A549 (cell line): ENCODE data around the gene ATP8A1. TPM values are rescaled to one million over a fixed set of nuclear protein-coding genes. Genes with fewer than 3 reads are reported as not detected.

Source experiments
- ATAC-seq, 2 experiments: fragments of 200-7000 bp in 1 of 2; fragments of >200 bp in 1 of 2; cut with Nextera tagmentation in 1 of 2; cut with Tn5 transposase in 1 of 2; 3 replicates each; pipeline versions ENCODE4 v1.8.0 to v1.9.1; 2018 to 2020; ENCODE audit warnings: mild to moderate bottlenecking in 1 of 2, moderate library complexity in 1 of 2
- CTCF ChIA-PET: fragments of 300-600 bp; sonication (Branson Sonifier 250); formaldehyde crosslinking; extraction: SDS; loops from one replicate; lab custom pipeline; 2021; ENCODE audit warnings: antibody characterized with exemption, inconsistent platforms; lab: Yijun Ruan, JAX
- POLR2A ChIA-PET: fragments of 350-600 bp; formaldehyde crosslinking; extraction: SDS; loops from one replicate; lab custom pipeline; 2021; ENCODE audit warnings: antibody characterized with exemption, inconsistent platforms; lab: Yijun Ruan, JAX
- DNase-seq, 2 experiments: peaks; one replicate each; pipeline versions ENCODE4 v3.0.0 to v3.0.0-alpha.2; 2011 to 2016; ENCODE audit warnings: low read depth in 1 of 2, low spot score in 1 of 2
- FAIRE-seq: peaks from 2 replicates; lab custom pipeline; 2011; peaks lifted over from hg19 to GRCh38; lab: Jason Lieb, UNC
- H3K27ac ChIP-seq, 2 experiments: fragments of >200 bp; sonication (Bioruptor Twin); formaldehyde crosslinking; 3 replicates each; pipeline ENCODE4 v1.5.1; 2016 to 2017
- H3K4me1 ChIP-seq: fragments of >200 bp; sonication (Bioruptor Twin); formaldehyde crosslinking; 3 replicates; pipeline ENCODE4 v1.6.1; 2016
- H3K4me2 ChIP-seq: fragments of >200 bp; sonication (Bioruptor Twin); formaldehyde crosslinking; 3 replicates; pipeline ENCODE4 v1.6.1; 2016
- H3K4me3 ChIP-seq: fragments of >200 bp; sonication (Bioruptor Twin); formaldehyde crosslinking; 3 replicates; pipeline ENCODE4 v1.5.1; 2016
- H3K9me3 ChIP-seq: fragments of >200 bp; sonication (Bioruptor Twin); formaldehyde crosslinking; 3 replicates; pipeline ENCODE4 v1.6.1; 2016
- BCL3 ChIP-seq: fragments of >200 bp; sonication (Bioruptor Twin); formaldehyde crosslinking; IDR thresholded peaks from 3 replicates; pipeline ENCODE4 v1.6.1; 2016
- CBX2 ChIP-seq: fragments of 200-600 bp; sonication (generic); IDR thresholded peaks from 2 replicates; pipeline ENCODE4 v1.6.1; 2016; ENCODE audit warnings: low read depth, mild to moderate bottlenecking, borderline replicate concordance
- CEBPB ChIP-seq, 2 experiments: fragments of >200 bp in 1 of 2; sonication (Bioruptor Twin) in 1 of 2; formaldehyde crosslinking in 1 of 2; IDR thresholded peaks; 2 replicates each; pipeline ENCODE4 v1.6.1; 2012 to 2016
- EHMT2 ChIP-seq: fragments of 200-600 bp; sonication (generic); IDR thresholded peaks from 2 replicates; pipeline ENCODE4 v1.6.1; 2016; ENCODE audit warnings: antibody characterized with exemption, low read depth, mild to moderate bottlenecking, moderate library complexity
- FOSL2 ChIP-seq, 2 experiments: fragments of 450-650 bp in 1 of 2; fragments of >200 bp in 1 of 2; sonication (Bioruptor Twin) in 1 of 2; formaldehyde crosslinking; IDR thresholded peaks; 2 replicates each; pipeline versions ENCODE4 v1.5.0 to v1.6.1; 2016 to 2020; ENCODE audit warnings: mild to moderate bottlenecking in 1 of 2, moderate library complexity in 1 of 2
- HDAC2 ChIP-seq: fragments of 200-600 bp; sonication (generic); IDR thresholded peaks from 2 replicates; pipeline ENCODE4 v1.6.1; 2016
- HOXA7 ChIP-seq: fragments of 250-450 bp; sonication (Bioruptor Pico); IDR thresholded peaks from 2 replicates; pipeline ENCODE4 v1.5.0; 2020; ENCODE audit warnings: mild to moderate bottlenecking, moderate library complexity
- HOXB13 ChIP-seq: fragments of 250-450 bp; sonication (Bioruptor Pico); IDR thresholded peaks from 2 replicates; pipeline ENCODE4 v1.5.0; 2020; ENCODE audit warnings: low read depth, mild to moderate bottlenecking, moderate library complexity
- HOXB5 ChIP-seq: fragments of 250-450 bp; sonication (Bioruptor Pico); IDR thresholded peaks from 2 replicates; pipeline ENCODE4 v1.5.0; 2020; ENCODE audit warnings: mild to moderate bottlenecking, moderate library complexity
- KDM1A ChIP-seq: fragments of 200-600 bp; sonication (generic); IDR thresholded peaks from 2 replicates; pipeline ENCODE4 v1.6.1; 2016; ENCODE audit warnings: low read depth, mild to moderate bottlenecking
- MAX ChIP-seq: IDR thresholded peaks from 2 replicates; pipeline ENCODE4 v1.6.1; 2012
- MYC ChIP-seq: IDR thresholded peaks from 2 replicates; pipeline ENCODE4 v1.6.1; 2012; ENCODE audit warnings: mild to moderate bottlenecking, inconsistent platforms, low read length, improper control_type of control experiment, borderline replicate concordance
- NPAS2 ChIP-seq: fragments of 250-450 bp; sonication (Bioruptor Pico); IDR thresholded peaks from 2 replicates; pipeline ENCODE4 v1.8.0; 2022; ENCODE audit warnings: mild to moderate bottlenecking, moderate library complexity, borderline replicate concordance
- PHF8 ChIP-seq: fragments of 200-600 bp; sonication (generic); IDR thresholded peaks from 2 replicates; pipeline ENCODE4 v1.6.1; 2016; ENCODE audit warnings: low read depth, mild to moderate bottlenecking, antibody characterized with exemption, moderate library complexity, borderline replicate concordance
- RCOR1 ChIP-seq: fragments of 150-350 bp; IDR thresholded peaks from 2 replicates; pipeline ENCODE4 v1.6.1; 2014; ENCODE audit warnings: antibody characterized with exemption, low read length, low read depth
- RNF2 ChIP-seq: fragments of 200-600 bp; sonication (generic); IDR thresholded peaks from 2 replicates; pipeline ENCODE4 v1.6.1; 2016; ENCODE audit warnings: low read depth, mild to moderate bottlenecking, antibody characterized with exemption, moderate library complexity, borderline replicate concordance
- SMC3 ChIP-seq: fragments of >200 bp; sonication (Bioruptor Twin); formaldehyde crosslinking; IDR thresholded peaks from 3 replicates; pipeline ENCODE4 v1.6.1; 2018; ENCODE audit warnings: inconsistent platforms
- ZNF302 ChIP-seq: fragments of 250-450 bp; sonication (Bioruptor Pico); IDR thresholded peaks from 2 replicates; pipeline ENCODE4 v1.9.0; 2021; ENCODE audit warnings: inconsistent platforms, mild to moderate bottlenecking, moderate library complexity
- WGBS: methylation state at CpG from one replicate; pipeline ENCODE4 v1.1.6; 2017; ENCODE audit errors: missing lambda C conversion rate; 5-methylcytosine and 5-hydroxymethylcytosine counted together
- polyA plus RNA-seq, 4 experiments: library from polyadenylated mRNA; depleted of rRNA in 3 of 4; stranded (reverse); fragments of >200 nt; fragmentation: RNase III in 1 of 4; extraction: RNeasy Plus Mini Kit Qiagen cat#74134 plus additional on column Dnase treatment in 1 of 4; gene quantifications; 2 replicates in 3 of 4; 3 replicates in 1 of 4; pipeline ENCODE4 v1.2.3, GENCODE V29; 2011 to 2017
- TF ChIP-seq, protein P1 (sequence below): fragments of 450-650 bp; IDR thresholded peaks from 2 replicates; pipeline ENCODE4 v1.6.1; 2014; ENCODE audit warnings: antibody characterized with exemption
- TF ChIP-seq, protein P2 (sequence below): fragments of >200 bp; sonication (Bioruptor Twin); formaldehyde crosslinking; IDR thresholded peaks from 2 replicates; pipeline ENCODE4 v1.6.1; 2016

The ATP8A1 gene
- polyA plus RNA-seq, 2 of the 4 experiments (the other 2 are of a cell fraction), result 0.06 to 0.25 TPM

DNA sequence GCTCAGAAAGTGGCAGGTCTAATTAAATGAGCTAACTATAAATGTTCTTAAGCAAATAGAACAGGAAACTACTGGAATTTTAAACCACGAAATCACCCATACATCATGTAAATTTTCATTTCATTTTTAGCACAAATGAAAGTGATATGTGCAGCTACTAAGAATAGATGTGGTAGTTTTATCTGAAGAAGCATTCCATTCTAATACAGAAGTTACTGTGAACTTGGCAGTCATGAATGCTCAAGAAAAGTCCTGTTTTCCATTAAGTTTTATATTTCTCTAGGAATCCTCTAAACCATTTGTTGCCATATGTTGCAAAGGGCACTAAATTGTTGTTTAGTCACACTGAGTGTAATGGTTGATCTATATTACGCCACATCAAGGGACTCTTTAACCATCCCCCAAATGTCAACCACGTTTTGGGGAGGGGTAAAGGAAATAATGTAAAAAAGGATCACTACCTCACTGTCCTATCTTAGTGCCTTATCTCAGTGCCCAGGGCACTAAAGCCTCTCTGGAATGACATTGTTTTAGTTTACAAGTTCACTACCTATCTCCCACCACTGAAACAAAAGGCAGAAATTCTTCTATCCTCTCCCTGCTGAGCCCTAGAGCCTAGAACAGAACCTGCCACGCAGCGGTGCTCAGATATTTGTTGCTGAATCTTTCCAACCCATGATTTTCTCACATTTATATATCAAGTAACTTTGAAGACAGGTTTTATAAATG is 141.6 kb downstream of the ATP8A1 start:
- ChIA-PET CTCF (interaction anchor here (1.2 kb wide), 2 partner anchors 131 to 144 kb away, joined by 3 to 4 read pairs; no protein-coding TSS in a partner anchor), POLR2A (no interaction called here)
- FAIRE-seq, result no peak
- DNase-seq, result no peak
- 46% methylated on average over 5 of the region's 5 CpGs for WGBS
- no peak overlapping the region for H3K4me2 ChIP-seq
- no peaks in the 10 kb centered on the region for H3K4me1 ChIP-seq
- TF ChIP-seq HOXA7 (CRISPR knock-in tag), result no peak
- no peak for TF ChIP-seq EHMT2
- no peak for TF ChIP-seq ZNF302 (CRISPR knock-in tag)
- TF ChIP-seq HDAC2, result no peak
- TF ChIP-seq CBX2, result no peak
- no peak for TF ChIP-seq MAX
- TF ChIP-seq SMC3, result no peak
- TF ChIP-seq KDM1A, result no peak
- no peak for TF ChIP-seq RCOR1
- TF ChIP-seq, protein P1, sequence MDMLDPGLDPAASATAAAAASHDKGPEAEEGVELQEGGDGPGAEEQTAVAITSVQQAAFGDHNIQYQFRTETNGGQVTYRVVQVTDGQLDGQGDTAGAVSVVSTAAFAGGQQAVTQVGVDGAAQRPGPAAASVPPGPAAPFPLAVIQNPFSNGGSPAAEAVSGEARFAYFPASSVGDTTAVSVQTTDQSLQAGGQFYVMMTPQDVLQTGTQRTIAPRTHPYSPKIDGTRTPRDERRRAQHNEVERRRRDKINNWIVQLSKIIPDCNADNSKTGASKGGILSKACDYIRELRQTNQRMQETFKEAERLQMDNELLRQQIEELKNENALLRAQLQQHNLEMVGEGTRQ, result no peak
- no peak overlapping the region for H3K4me3 ChIP-seq
- no peak overlapping the region for H3K27ac ChIP-seq
- no peaks in the 10 kb centered on the region for H3K9me3 ChIP-seq
- ATAC-seq, result no peak

- no peak overlapping the region for H3K27ac ChIP-seq
- no peak overlapping the region for H3K4me2 ChIP-seq
- H3K4me1 ChIP-seq, result no peaks in the 10 kb centered on the region
- ATAC-seq (no peak), FAIRE-seq (no peak), DNase-seq (no peak)
- no peaks in the 10 kb centered on the region for H3K9me3 ChIP-seq
- CTCF ChIA-PET, result interaction anchor here (1.2 kb wide), 2 partner anchors 129 to 142 kb away, joined by 3 to 4 read pairs; no protein-coding TSS in a partner anchor
- WGBS, result 32% methylated on average over 5 of the region's 5 CpGs
- no peak for TF ChIP-seq FOSL2 (IDR thresholded peaks at IDR 0.05)
- TF ChIP-seq FOSL2 (CRISPR knock-in tag; IDR thresholded peaks at IDR 0.05), result no peak
- TF ChIP-seq, protein P2, sequence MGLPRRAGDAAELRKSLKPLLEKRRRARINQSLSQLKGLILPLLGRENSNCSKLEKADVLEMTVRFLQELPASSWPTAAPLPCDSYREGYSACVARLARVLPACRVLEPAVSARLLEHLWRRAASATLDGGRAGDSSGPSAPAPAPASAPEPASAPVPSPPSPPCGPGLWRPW, result no peak
- no peak for TF ChIP-seq MYC
- TF ChIP-seq PHF8, result no peak
- no peak for TF ChIP-seq CEBPB (IDR thresholded peaks at IDR 0.05)
- no peak for TF ChIP-seq RNF2
- TF ChIP-seq HOXB5 (CRISPR knock-in tag), result no peak
- TF ChIP-seq NPAS2 (CRISPR knock-in tag), result no peak
- no peak for TF ChIP-seq MAX
- no peak for TF ChIP-seq HOXB13 (CRISPR knock-in tag)
- no peak for TF ChIP-seq BCL3
- H3K4me3 ChIP-seq, result no peak overlapping the region
- POLR2A ChIA-PET, result no interaction called here
Measured at GRCh38 chr4:42513748-42514492, 143.0 kb downstream of the ATP8A1 start.
